ENCODE measurements around the gene SCAF4. TPM values are rescaled to one million over a fixed set of nuclear protein-coding genes. Genes with fewer than 3 reads are reported as not detected.
"Not testable (repeated sequence)": the region's sequence is repeated elsewhere in the genome, so short reads cannot be mapped to it uniquely, and the experiment has no call there.

The SCAF4 gene
- total RNA-seq, 1 donor from 2014 or later = 31.9 TPM

GRCh38 chr21:31771685-31772084 lies 39.8 kb upstream of the SCAF4 start:
- H3K4me1 Mint-ChIP-seq = peaks cover under 1% of the 10 kb centered on the region
- H3K27ac ChIP-seq = no peak overlapping the region
- H3K4me3 Mint-ChIP-seq = no peak overlapping the region
- no peak for DNase-seq (ENCODE audit: low spot score)
- H3K9ac ChIP-seq = no peak overlapping the region
- no peaks in the 10 kb centered on the region for H3K9me3 Mint-ChIP-seq
- H3K4me1 ChIP-seq = no peaks in the 10 kb centered on the region
- H3K36me3 ChIP-seq = no peaks in the 10 kb centered on the region
- H3K27me3 Mint-ChIP-seq (ENCODE audit: insufficient read depth, low read depth) = peaks cover 7% of the 10 kb centered on the region
- H3F3A ChIP-seq (ENCODE audit: low read depth) = no peaks in the 10 kb centered on the region
- no peak overlapping the region for H3K27ac Mint-ChIP-seq
- no peaks in the 10 kb centered on the region for H3K36me3 Mint-ChIP-seq
- no peaks in the 10 kb centered on the region for H4K20me1 ChIP-seq (ENCODE audit: low read depth)
- TF ChIP-seq EZH2 (IDR thresholded peaks at IDR 0.05) (no peak), CTCF (IDR thresholded peaks at IDR 0.05) (no peak), EZH2phosphoT487 (IDR thresholded peaks at IDR 0.05) (no peak)
- no peaks in the 10 kb centered on the region for H3K79me2 ChIP-seq (ENCODE audit: low read depth)
- H3K9me3 ChIP-seq (ENCODE audit: low read depth) = no peaks in the 10 kb centered on the region
- H2AFZ ChIP-seq (replicated peaks) = no peak overlapping the region
- no peak overlapping the region for H3K4me2 ChIP-seq
- no peak overlapping the region for H3K4me3 ChIP-seq
- H3K27me3 ChIP-seq = no peaks in the 10 kb centered on the region

GRCh38 chr21:31768710-31769109 lies 36.8 kb upstream of the SCAF4 start:
- Histone ChIP-seq H3K9me3 (ENCODE audit: low read depth) (no peaks in the 10 kb centered on the region), H3K4me3 (no peak overlapping the region), H3K27ac (no peak overlapping the region), H2AFZ (replicated peaks) (no peak overlapping the region), H4K20me1 (ENCODE audit: low read depth) (no peaks in the 10 kb centered on the region), H3K4me1 (no peaks in the 10 kb centered on the region), H3K36me3 (no peaks in the 10 kb centered on the region), H3F3A (ENCODE audit: low read depth) (no peaks in the 10 kb centered on the region), H3K9ac (no peak overlapping the region), H3K4me2 (no peak overlapping the region), H3K79me2 (ENCODE audit: low read depth) (no peaks in the 10 kb centered on the region), H3K27me3 (no peaks in the 10 kb centered on the region)
- TF ChIP-seq EZH2 (IDR thresholded peaks at IDR 0.05) (no peak), CTCF (IDR thresholded peaks at IDR 0.05) (no peak), EZH2phosphoT487 (IDR thresholded peaks at IDR 0.05) (no peak)
- H3K27me3 Mint-ChIP-seq (ENCODE audit: insufficient read depth, low read depth) = peaks cover 11% of the 10 kb centered on the region
- no peak for DNase-seq (ENCODE audit: low spot score)
- no peak overlapping the region for H3K4me3 Mint-ChIP-seq
- H3K4me1 Mint-ChIP-seq = no peaks in the 10 kb centered on the region
- peaks cover 9% of the 10 kb centered on the region for H3K9me3 Mint-ChIP-seq
- H3K36me3 Mint-ChIP-seq = no peaks in the 10 kb centered on the region
- no peak overlapping the region for H3K27ac Mint-ChIP-seq

GRCh38 chr21:31766899-31767298 lies 35.0 kb upstream of the SCAF4 start:
- H3K36me3 ChIP-seq = no peaks in the 10 kb centered on the region
- H4K20me1 ChIP-seq (ENCODE audit: low read depth) = no peaks in the 10 kb centered on the region
- Mint-ChIP-seq H3K27ac (no peak overlapping the region), H3K36me3 (no peaks in the 10 kb centered on the region), H3K9me3 (peaks cover 9% of the 10 kb centered on the region), H3K27me3 (ENCODE audit: insufficient read depth, low read depth) (peaks cover 11% of the 10 kb centered on the region), H3K4me1 (no peaks in the 10 kb centered on the region), H3K4me3 (no peak overlapping the region)
- H3K27ac ChIP-seq = no peak overlapping the region
- H3K4me2 ChIP-seq = no peak overlapping the region
- H3K4me1 ChIP-seq = no peaks in the 10 kb centered on the region
- H3K4me3 ChIP-seq = no peak overlapping the region
- H3K9ac ChIP-seq = no peak overlapping the region
- DNase-seq (ENCODE audit: low spot score) = no peak
- TF ChIP-seq CTCF (IDR thresholded peaks at IDR 0.05) = no peak
- TF ChIP-seq EZH2 (IDR thresholded peaks at IDR 0.05) = no peak
- no peak for TF ChIP-seq EZH2phosphoT487 (IDR thresholded peaks at IDR 0.05)
- no peaks in the 10 kb centered on the region for H3K9me3 ChIP-seq (ENCODE audit: low read depth)
- H3K27me3 ChIP-seq = no peaks in the 10 kb centered on the region
- no peak overlapping the region for H2AFZ ChIP-seq (replicated peaks)
- no peaks in the 10 kb centered on the region for H3F3A ChIP-seq (ENCODE audit: low read depth)
- no peaks in the 10 kb centered on the region for H3K79me2 ChIP-seq (ENCODE audit: low read depth)

- H2AFZ ChIP-seq (replicated peaks); H3K27ac ChIP-seq; H3K4me1 ChIP-seq; H3K9me3 ChIP-seq (ENCODE audit: low read depth); H3F3A ChIP-seq (ENCODE audit: low read depth); H3K4me3 ChIP-seq; H3K9me3 Mint-ChIP-seq; H3K27ac Mint-ChIP-seq; H3K4me1 Mint-ChIP-seq; H3K9ac ChIP-seq; H3K79me2 ChIP-seq (ENCODE audit: low read depth); H4K20me1 ChIP-seq (ENCODE audit: low read depth); H3K36me3 Mint-ChIP-seq; H3K27me3 ChIP-seq; H3K4me2 ChIP-seq; H3K36me3 ChIP-seq; H3K4me3 Mint-ChIP-seq; DNase-seq (ENCODE audit: low spot score): not testable (repeated sequence)
- H3K27me3 Mint-ChIP-seq (ENCODE audit: insufficient read depth, low read depth) = peaks cover 11% of the 10 kb centered on the region
Measured at GRCh38 chr21:31765850-31766249, 33.9 kb upstream of the SCAF4 start.
